GM18870 (cell line): Measurements from ENCODE around the gene UNCX.

Experiments used
- ATAC-seq: cut with Tn5 transposase; IDR thresholded peaks from one replicate; pipeline ENCODE4 v1.9.1; 2021; ENCODE audit warnings: moderate library complexity; ENCODE audit not compliant: unreplicated experiment

UNCX gene

DNA sequence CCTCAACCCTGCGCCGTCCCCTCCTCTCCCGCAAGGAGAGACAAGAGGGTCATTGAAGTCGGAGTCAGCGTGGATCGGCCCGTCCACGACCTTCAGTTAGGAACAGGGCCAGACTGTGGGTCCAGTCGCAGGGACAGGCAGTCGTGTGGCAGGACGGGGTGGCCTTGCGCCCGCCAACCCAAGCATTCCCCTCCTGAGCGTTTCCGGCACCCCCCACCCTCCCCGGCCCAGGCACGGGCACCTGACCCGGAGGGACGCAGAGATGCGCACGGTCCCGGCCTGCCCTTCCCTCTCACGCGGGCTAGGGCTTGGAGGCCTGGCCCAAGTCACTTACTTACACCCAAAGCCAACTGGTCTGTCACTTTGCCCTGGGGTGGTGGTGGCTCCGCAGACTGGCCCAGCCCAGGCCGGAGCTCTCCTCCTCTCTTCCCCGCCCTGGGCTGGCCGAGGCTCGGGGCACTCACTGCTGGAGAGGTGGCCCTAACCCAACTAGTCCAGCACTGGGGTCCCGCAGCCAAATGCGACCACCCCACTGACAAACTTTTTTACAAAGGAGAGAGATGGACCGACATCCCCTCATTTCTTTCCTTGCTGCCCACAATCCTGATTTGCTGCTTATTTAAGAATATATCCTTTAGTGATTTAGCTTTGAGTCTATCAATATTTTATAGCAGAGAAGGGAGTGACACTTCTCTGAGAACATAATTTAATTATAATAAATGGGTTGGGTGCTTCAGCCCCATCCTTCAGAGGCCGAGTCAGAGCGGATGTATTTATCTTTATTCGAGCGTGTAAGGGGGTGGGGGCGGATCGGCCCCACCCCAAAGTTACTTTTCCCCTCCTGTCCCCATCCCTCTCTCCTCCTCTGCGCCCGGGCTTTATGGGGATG is 1.2 kb upstream of the UNCX start:
- ATAC-seq, result no peak

- no peak for ATAC-seq
Measured at GRCh38 chr7:1232103-1232466, 587 bp upstream of the UNCX start.

- no peak for ATAC-seq
Measured at GRCh38 chr7:1233333-1234048, 819 bp downstream of the UNCX start.

DNA sequence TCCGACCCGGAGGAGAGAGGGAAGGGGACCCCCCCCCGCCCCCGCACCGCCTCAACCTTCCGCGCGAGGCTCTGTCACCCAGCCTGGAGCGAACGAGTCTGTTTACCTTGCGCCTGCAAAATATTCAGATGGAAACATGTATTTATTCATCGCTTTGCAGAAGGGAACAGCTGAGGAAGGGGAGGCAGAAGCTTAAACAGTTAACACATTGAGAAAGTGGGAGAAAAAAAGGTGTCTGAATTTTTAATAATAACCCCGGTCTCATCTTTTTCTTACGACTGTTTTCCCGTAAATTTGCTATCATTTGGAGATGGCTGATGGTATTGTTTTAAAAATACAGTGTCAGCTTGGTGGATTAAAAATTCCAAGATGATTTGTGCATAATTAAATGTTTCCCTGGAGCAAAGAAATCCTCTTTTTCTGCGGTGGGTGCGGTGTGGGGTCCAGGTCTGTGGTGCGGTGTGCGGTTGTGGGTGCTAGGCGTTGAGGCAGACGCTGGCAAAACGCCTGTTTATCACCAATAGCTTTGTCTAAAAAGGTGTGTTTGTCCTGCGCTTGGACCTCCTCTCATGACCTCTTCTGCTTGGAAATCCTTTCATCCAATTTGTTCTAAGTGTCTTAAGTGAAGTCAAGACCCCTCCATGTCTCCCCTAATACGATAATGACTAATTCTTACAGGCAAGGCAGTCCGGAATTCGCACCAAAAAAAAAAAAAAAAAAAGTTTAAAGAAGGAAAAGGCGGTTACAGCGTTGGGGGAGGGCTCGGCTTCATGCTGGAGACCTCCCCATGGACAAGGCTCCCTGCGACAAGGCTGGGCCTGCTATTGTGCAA is 1.6 kb downstream of the UNCX start:
- ATAC-seq, result no peak

- no peak for ATAC-seq
Measured at GRCh38 chr7:1234881-1235500, 2.3 kb downstream of the UNCX start.

GRCh38 chr7:1235501-1236131 is 2.9 kb downstream of the UNCX start:
- ATAC-seq, result no peak

DNA sequence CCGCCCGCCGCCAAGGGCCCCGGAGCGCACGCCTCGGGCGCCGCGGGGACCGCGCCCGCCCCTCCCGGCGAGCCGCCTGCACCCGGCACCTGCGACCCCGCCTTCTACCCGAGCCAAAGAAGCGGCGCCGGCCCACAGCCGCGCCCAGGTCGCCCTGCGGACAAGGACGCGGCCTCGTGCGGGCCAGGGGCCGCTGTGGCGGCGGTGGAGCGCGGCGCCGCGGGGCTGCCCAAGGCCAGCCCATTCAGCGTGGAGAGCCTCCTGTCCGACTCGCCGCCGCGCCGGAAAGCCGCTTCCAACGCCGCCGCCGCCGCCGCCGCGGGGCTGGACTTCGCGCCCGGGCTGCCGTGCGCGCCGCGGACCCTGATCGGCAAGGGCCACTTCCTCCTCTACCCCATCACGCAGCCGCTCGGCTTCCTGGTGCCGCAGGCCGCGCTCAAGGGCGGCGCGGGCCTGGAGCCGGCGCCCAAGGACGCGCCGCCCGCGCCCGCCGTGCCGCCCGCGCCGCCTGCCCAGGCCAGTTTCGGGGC is 3.5 kb downstream of the UNCX start:
- ATAC-seq, result no peak

DNA sequence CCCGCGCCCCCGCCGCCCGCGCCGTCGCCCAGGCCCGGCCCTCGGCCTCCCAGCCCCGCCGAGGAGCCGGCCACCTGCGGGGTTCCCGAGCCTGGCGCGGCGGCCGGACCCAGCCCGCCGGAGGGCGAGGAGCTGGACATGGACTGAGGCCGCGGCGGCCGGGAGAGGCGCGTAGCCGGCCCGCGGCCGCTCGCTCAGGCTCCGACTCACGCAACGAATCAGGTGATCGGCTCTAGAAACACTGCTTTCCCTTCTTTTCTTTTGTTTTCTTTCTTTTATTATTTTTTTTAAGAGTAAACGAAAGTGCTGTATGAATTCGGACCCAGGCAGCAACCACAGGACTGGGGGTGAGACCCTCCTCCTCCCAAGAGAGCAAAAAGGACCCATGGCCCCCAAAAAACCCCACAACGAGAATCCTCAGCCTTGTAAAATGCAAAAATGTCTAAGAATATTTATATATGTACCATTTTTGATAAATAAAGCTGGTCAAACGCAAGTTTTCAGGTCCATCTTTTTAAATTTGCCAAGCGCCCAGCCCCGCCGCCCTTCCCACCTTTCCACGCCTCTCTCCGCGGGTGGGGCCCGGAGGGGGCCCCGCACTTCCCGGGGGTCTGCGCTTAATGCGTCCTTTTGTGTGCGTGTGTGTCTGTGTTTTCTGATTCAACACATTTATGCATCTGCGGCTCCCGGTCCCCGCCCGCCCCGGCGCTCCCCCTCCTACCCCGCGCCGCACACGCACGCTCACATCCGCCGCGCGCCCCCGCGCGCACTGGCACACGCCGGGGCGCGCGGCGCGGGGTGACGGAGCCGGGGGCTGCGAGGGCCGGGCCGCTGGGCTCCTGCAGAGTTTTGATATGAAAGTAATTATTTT is 4.4 kb downstream of the UNCX start:
- ATAC-seq, result no peak

DNA sequence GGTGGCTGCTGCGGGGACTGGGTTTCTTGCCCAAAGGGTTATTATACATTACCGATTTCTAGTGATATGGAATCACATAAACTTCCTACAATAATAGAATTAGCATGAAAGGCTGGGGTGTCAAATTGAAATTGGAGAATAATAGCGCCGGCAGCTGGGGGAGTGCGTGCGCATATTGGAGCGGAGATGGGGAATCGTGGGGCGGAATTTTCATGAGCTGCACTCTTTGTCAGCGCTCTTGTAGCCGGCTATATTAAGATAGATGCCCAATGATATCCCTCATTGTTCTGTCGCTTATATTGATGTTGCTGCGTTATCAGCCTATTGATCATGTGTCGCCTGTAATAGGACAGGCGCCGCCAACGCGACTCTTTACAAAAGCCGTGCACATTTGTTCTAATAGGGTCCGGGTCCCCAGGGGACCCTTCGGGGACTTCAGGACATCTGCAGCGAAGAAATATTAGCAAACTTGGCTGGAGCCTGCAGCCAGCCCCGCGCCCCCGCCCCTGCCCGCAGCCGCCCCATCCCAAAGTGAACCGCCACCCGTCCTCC is 5.1 kb downstream of the UNCX start:
- no peak for ATAC-seq

GRCh38 chr7:1238450-1238882 is 5.8 kb downstream of the UNCX start:
- no peak for ATAC-seq

- no peak for ATAC-seq
Measured at GRCh38 chr7:1238931-1239802, 6.5 kb downstream of the UNCX start.

DNA sequence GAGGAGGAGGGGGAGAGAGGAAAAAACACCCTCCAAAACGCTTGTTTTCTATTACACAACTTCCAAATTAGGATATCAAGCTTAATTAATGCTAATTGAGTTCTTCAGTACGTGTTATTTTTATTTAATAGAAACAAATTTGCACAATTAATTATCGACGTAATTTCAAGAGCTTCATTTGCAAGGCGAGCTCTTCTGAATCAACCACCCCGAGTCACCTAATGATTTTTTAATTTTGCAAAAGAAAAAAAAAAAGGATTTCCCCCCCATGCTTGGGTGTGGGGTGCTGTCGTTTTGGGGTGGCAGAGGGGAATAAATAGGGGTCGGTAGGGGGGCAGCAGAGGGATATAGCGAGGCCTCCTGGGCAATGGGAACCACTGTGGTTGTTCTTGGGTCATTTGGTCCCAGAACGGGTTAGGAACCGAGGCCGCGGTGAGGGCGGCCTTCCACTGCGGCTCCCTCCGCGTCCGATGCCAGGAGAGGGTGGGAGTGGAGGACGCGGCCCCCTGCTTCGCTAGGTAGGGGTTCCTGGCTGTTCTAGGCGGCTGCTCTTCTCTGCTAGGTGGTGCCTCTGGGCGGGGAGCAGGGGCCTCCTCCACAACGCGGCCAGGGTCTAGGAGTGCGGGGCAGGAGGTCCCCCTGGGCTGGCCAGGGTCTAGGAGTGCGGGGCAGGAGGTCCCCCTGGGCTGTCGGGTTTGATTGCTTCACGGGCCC is 7.3 kb downstream of the UNCX start:
- ATAC-seq, result no peak

DNA sequence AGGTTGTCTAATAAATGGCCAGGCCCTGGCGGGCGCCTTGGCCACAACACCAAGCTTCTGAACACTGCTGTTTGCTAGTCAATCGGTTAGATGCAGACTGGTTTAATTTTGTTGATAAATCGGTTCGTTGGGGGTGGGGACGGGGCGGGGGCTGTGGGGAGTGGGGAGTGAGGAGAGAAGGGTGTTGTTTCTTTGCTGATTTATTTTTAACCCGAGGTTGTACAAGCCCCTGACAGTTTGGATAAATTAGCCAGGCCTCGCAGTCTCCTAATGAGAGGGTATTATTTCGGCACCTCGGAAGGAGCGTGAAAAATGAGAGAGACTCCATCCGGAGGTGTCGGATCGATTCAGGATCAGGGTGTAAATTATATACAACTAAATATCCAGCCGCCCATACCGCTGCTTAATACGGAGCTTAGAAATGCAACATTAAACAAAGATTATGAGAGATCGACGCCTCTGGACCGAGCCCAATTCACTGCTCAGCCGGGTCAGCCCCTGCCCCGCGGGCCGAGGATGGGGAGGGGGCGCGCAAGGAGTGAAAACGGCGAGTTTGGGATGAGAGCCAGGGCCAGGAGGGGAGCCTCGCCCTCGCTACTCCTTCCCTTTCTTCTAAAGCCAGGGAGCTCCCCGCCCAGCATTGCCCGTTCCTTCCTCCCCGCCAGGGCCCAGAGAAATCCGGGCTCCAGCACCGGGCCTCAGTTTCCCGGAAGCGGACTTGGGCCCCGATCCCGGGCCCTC is 8.0 kb downstream of the UNCX start:
- ATAC-seq, result no peak

DNA sequence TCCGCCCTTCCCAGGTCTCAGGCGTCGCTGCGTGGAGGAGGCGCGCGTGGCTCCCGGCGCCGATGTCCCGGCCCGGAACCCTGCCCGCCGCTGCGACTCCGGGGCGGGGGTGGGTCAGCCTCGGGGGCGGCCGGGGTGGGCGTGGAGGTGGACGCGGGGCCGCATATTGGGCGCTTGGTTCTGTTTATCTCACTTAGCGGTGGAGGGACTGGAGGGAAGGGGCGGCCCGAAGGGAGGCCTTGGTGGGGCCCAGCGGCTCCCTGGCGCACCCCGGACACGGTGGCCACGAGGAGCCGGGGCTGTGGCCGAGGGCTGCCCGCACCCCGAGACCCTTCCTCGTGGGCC is 8.6 kb downstream of the UNCX start:
- ATAC-seq, result no peak

GRCh38 chr7:1241603-1242255 is 9.1 kb downstream of the UNCX start:
- ATAC-seq, result no peak

- ATAC-seq, result no peak
Measured at GRCh38 chr7:1242256-1242605, 9.6 kb downstream of the UNCX start.
